ENCODE measurements around the gene AGO4.
"Not testable (repeated sequence)": the region's sequence is repeated elsewhere in the genome, so short reads cannot be mapped to it uniquely, and the experiment has no call there.

AGO4 gene

GRCh38 chr1:35869245-35869950, 61.6 kb downstream of the AGO4 start:
- FAIRE-seq = not testable (repeated sequence)

DNA sequence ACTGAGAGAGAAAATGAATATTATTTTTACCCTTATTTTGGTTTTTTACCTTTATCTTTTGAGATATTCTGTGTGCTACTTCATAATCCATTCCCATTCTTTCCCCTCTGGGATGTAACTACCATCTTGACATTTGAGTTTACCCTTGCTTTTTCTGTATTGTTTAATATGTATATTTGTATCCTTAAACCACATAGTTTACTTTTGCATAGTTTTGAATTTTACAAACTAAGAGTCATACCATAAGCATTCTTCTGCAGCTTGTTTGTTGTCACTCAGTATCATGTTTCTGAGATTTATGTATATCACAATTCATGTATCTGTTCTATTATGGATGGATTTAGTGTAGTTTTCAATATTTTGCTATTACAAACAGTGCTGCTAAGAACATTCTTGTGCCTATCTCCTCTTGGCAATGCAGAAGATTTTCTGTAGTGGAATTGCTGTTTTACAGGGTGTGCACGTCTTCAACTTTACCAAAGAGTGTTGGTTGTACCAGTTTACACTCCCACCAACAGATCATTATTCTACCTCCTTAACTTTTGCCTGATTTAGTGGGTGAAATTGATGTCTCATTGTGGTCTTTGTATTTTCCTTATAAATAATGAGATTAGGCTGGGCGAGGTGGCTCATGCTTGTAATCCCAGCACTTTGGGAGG, 63.0 kb downstream of the AGO4 start:
- no peak for FAIRE-seq

GRCh38 chr1:35873243-35873750, 65.5 kb downstream of the AGO4 start:
- FAIRE-seq = no peak

DNA sequence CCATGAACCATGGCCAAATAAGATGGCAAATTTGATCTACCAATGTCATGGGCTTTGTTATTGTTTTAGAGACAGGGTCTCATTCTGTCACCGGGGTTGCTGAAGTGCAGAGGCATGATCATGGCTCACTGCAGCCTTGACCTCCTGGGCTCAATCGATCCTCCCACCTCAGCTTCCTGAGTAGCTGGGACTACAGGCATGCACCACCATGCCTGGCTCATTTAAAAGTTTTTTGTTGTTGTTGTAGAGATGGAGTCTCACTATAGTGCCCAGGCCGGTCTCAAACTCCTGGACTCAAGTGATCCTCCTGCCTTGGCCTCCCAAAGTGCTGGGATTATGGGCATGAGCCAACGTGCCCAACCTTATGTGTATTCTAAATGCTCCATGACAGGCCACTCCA, 66.3 kb downstream of the AGO4 start:
- not testable (repeated sequence) for FAIRE-seq

- no peak for FAIRE-seq
Measured at GRCh38 chr1:35876988-35877387, 69.2 kb downstream of the AGO4 start.

GRCh38 chr1:35881850-35882273, 74.0 kb downstream of the AGO4 start:
- no peak for FAIRE-seq

- no peak for FAIRE-seq
Measured at GRCh38 chr1:35882586-35882944, 74.7 kb downstream of the AGO4 start.

- FAIRE-seq = no peak
Measured at GRCh38 chr1:35882945-35883634, 75.3 kb downstream of the AGO4 start, which contains the start of gene AGO1. AGO1 (plus strand) TSS chr1:35883209; CDS start chr1:35883422, 213 bp downstream.

- no peak for FAIRE-seq
Measured at GRCh38 chr1:35883635-35884101, 75.9 kb downstream of the AGO4 start.

- FAIRE-seq = no peak
Measured at GRCh38 chr1:35884934-35885333, 77.1 kb downstream of the AGO4 start.

DNA sequence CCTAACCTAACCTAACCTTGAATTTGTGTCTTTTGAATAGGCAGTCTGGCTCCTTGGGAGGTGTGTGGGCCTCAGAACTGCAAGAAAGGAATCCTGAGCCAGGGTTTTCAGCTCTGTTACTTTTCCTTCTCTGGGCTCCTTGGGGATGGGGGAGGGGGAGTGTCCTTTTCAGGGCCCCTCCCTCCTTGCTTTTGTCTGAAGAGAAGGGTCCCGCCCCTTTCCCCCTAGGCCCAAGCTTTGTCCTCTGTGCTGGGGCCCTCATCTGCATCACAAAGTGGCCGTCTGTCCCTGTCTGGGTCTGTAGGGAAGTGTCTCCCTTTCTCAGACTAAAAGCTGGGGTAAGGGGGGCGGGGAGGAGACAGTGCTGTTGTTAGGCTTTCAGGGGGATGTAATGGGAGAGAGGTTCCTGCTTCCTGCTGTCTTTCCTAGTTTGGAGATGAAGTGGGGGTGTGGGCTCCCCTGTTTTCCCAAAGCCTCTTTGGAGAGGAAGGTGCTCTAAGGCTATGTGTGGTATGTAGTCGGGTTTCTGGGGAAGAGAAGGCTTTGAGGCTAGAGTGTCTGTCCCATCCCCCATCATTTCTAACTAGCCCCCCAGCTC, 78.2 kb downstream of the AGO4 start:
- no peak for FAIRE-seq

GRCh38 chr1:35886577-35887431, 79.0 kb downstream of the AGO4 start:
- no peak for FAIRE-seq

- FAIRE-seq = no peak
Measured at GRCh38 chr1:35887508-35887907, 79.7 kb downstream of the AGO4 start.

GRCh38 chr1:35888255-35888654, 80.4 kb downstream of the AGO4 start:
- FAIRE-seq = no peak

DNA sequence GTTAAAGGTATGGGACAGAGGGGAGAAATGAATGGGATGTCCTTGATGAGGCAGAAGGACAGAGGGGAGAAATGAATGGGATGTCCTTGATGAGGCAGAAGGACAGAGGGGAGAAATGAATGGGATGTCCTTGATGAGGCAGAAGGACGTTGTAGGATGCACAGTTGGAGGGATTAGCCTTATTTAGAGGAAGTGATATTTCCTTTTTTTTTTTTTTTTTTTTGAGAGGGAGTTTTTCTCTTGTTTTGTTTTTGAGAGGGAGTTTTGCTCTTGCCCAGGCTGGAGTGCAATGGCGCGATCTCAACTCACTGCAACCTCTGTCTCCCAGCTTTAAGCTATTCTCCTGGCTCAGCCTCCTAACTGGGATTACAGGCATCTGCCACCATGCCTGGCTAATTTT, 81.2 kb downstream of the AGO4 start:
- not testable (repeated sequence) for FAIRE-seq

- no peak for FAIRE-seq
Measured at GRCh38 chr1:35893051-35893879, 85.4 kb downstream of the AGO4 start.

DNA sequence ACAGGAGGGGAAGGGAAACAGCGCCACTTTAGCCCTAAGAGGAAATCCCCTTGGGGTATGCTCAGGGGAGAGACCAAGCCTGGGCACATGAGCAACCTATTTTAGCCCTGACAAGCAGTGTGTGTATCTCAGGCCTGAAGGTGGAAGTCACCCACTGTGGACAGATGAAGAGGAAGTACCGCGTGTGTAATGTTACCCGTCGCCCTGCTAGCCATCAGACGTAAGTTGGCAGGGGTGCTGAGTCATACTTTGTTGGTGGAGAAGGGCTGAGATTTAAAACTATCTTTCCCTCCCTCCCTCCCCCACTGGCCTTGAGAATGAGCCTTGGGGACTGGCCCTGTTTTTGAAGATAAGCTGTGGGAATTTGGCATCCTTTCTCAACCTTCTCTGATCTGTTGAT, 86.4 kb downstream of the AGO4 start:
- FAIRE-seq = no peak

GRCh38 chr1:35894656-35895055, 86.8 kb downstream of the AGO4 start:
- no peak for FAIRE-seq

DNA sequence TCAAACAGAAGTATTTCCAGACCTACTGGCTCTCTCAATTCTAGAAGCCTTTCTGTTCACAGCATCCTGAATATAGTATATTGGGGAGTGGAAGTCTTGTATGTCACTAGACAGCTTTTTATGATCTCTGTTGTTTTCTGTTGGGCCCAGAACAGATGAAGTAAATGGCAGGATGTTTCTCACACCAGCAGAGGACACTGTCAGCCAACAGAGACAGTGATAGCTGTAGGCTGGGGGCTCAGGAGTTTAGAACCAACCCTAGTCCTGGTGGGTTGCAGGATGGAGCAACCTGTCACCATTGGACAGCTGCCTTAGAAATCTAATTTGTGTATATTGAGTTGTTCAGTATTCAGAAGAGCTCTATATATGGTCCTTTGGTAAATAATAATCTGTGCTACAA, 92.1 kb downstream of the AGO4 start:
- FAIRE-seq = no peak

DNA sequence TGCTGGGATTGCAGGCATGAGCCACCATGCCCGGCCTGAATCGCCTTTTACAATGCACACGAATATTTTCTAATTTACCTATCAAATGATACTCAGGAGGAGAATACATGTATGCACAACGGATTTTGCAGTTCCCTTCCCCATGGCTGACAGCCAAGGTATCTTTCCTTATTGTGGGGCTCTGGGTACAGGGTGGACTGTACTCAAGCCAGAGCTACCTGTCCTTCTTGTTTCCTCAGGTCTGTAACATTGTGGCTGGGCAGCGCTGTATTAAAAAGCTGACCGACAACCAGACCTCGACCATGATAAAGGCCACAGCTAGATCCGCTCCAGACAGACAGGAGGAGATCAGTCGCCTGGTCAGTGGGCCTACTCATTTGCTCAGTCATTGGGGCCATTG, 93.4 kb downstream of the AGO4 start:
- FAIRE-seq = no peak

DNA sequence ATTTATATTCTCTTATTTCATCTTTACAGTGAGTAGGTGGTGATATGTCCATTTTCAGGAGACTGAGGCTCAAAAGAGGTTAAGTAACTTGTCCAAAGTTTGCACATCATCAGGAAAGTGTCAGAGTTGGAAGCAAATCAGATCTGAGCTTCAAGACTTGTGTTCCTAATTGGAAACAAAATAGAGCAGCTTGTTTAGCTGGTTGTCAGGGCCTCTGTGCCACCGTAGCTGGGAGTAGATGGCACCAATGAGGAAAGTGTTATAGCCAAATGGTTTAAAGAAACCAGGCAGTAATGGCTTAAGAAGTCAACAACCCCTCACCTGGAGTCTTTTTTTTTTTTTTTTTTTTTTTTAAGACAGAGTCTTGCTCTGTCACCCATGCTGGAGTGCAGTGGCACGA, 94.9 kb downstream of the AGO4 start:
- no peak for FAIRE-seq
